GM21786 (cell line): ENCODE measurements around the gene STAM.
"Not testable (repeated sequence)": the region's sequence is repeated elsewhere in the genome, so short reads cannot be mapped to it uniquely, and the experiment has no call there.

Experiments used
- ATAC-seq: cut with Tn5 transposase; IDR thresholded peaks from one replicate; pipeline ENCODE4 v1.9.1; 2021; ENCODE audit not compliant: unreplicated experiment

The STAM gene

GRCh38 chr10:17643755-17644484 lies at the start of gene STAM:
TSS of gene STAM (plus strand) at chr10:17644151. CDS start at chr10:17644340, 189 bp downstream.
- peak; percentile 86 for ATAC-seq

- no peak for ATAC-seq
Observed at GRCh38 chr10:17597386-17597785, 46.6 kb upstream of the STAM start.

DNA sequence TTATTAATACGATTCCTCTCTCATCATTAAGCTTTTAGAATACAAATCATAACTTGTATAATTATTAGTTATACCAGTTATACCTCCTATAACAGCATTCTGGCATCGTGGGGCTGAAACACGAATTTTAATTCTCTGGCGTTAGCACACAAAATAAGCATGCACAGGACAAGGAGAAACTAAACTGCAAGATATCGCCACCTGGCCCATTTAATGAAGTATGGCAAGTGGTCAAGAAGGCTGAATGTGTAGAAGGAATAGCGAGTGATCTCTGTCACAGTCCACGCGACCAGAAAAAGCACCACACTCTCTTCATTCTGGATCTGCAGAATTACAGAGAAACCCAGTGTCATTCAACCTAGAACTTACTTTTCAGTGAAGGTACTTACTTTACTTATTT lies 44.9 kb upstream of the STAM start:
- peak; percentile 53 for ATAC-seq

DNA sequence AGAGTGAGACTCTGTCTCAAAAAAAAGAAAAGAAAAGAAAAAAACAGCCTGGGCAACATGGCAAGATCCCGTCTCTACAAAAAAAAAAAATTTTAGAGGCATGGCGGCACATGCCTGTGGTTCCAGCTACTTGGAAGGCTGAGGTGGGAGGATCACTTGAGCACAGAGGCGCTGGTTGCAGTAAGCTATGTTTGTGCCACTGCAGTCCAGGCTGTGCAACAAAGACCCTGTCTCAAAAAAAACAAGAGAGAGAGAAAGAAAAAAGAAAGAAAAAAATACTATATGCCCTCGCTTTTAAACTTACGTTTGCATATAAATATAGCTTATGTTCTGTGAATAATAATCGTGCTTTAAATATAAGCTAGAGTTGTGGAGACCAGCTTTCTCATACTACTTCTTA lies 38.0 kb upstream of the STAM start:
- no peak for ATAC-seq

DNA sequence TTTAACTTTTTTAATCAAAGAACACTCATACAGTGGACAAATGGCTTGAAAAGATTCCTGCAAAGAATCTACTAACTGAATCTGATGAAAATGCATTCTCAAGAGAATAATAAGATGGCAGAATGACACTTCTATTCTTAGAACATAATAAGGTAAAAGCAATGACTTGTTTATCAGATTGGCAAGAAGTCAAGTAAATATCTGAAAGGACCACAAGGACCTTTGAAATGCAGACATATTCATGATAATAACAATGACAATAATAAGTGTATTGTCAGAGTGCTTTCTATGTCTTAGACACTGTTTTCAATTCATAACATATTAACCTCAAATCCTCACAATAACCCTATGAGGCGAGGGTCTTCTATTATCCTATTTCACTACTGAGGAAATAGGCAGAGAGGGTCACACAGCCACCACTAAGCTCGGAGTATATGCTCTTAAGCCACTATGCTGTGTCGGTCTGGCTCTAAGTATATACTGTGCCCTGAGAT lies 37.4 kb upstream of the STAM start:
- ATAC-seq: no peak

- ATAC-seq: no peak
Observed at GRCh38 chr10:17607060-17607459, 36.9 kb upstream of the STAM start.

DNA sequence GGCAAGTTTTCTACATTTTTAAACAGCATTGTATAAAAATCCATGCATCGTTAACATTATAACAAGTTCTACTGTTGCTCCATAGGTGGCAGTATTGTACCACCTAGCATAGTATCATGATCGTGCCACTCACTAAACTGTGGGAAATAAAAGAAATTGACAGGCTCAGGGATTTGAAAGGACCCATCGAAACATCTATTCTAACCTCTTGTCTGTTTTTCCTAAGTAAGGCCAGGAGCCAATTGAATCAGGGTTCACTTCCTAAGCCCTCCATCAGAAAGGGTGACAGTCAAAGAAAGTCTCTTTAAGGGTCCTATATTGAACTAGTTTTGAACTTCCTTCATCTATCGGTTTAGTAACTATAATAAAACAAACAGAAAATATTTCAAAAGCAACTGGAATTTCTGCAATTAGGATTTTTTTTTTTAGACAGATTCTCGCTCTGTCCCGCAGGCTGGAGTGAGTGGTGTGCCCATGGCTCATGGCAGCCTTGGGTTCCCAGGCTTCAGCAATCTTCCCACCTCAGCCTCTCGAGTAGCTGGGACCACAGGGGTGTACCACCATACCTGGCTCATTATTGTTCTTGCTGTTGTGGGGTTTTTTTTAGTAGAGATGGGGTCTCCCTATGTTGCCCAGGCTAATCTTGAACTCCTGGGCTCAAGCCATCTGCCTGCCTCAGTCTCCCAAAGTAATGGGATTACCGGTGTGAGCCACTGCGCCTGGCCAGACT lies 36.2 kb upstream of the STAM start:
- peak; percentile 67 for ATAC-seq

DNA sequence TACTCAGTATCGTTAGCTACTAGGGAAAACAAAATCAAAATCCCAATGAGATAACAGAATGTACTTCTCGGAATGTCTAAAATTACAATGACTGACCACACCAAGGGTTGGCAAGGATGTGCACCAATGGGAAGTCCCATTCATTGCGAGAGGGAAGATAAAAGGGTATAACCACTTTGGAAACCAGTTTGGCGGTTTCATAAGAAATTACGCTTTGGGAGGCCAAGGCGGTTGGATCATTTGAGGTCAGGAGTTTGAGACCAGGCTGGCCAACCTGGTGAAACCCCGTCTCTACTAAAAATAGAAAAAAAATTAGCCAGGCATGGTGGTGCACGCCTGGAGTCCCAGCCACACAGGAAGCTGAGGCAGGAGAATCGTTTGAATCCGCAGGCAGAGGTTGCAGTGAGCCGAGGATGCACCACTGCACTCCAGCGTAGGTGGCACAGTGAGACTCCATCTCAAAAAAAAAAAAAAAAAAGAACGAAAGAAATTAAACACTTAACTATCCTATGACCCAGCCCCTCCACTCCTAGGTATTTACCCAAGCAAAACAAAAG lies 34.4 kb upstream of the STAM start:
- no peak for ATAC-seq

- ATAC-seq: peak; percentile 47
Observed at GRCh38 chr10:17616403-17617030, 27.4 kb upstream of the STAM start.

DNA sequence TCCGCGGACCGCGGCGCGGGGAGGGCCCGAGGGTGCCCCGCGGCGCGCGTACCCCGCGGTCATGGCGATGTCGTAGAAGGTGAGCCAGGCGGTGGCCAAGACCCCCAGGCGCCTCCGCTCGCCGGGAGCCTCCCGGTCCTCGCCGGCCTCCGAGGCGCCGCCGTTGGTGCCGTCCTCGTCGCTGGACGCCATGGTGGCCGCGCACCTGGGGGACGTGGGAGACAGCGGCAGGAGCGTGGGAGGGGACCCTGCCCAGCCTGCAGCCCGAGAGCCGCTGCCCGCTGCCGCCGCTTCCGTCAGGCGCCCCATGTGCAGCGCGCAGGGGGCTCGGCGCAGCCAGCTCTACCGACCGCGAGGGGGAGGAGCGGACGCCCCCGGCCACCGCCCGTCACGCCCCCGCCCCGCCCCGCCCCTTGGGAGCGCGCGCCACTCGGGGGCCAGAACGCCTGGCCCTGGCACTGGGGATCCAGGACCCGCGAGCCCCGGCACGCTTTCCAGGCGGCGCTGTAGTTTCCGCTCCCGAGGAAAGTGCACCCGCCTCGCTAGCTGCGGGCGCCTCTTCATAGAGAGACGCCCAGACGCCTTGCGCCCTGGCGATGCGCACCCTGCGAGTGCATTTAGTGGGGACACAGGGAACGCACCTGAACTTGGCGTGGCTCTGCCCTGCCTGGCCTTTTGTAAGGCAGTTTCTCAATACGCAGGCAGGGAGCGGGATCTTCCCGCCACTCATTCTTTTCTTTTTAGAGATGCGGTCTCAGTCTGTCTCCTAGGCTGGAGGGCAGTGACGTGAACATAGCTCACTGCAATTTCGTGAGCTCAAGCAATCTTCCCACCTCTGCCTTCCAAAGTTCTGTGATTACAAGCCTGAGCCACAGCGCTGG lies 26.7 kb upstream of the STAM start, which contains the start of gene HACD1:
Gene HACD1, minus strand, starts transcription at position 344 of the 881 bp plus-strand sequence. Its CDS starts 35 bp downstream, at position 309.
- peak; percentile 55 for ATAC-seq

DNA sequence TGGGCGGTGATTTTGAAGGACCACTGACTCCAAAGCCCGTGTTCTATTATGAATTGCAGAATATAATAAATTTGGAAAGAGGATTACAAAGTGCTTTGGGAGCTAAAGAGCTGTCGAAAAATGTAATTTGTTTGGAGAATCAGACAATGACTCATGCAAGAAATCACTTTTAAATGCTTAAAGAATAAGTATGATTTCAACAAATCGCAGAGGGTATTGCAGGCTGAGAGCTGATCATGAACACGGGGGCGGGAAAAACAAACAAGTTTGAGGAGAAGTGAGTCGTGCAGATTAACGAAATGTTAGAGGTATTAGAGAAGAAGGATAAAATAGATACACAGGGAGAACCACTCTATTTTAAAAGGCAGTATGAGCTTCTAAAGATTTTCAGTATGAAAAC lies 21.9 kb upstream of the STAM start:
- no peak for ATAC-seq

- ATAC-seq: no peak
Observed at GRCh38 chr10:17624996-17625395, 19.0 kb upstream of the STAM start.

DNA sequence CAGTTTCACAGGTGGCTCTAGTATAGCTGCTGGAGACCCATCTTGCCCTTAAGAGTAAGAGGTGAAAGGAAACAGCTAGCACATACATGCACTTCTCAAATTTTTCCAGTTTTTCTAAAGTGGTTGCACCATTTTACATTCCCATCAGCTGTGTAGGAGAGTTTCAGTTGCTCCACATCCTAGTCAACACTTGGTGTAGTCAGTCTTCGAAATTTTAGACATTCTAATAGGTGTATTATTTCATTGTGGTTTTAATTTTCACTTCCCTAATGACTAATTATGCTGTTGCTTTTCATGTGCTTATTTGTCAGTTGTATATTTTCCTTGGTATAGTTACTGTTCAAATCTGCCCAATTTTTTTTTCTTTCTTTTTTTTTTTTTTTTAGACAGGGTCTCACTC lies 17.3 kb upstream of the STAM start:
- no peak for ATAC-seq

- not testable (repeated sequence) for ATAC-seq
Observed at GRCh38 chr10:17632590-17632989, 11.4 kb upstream of the STAM start.

GRCh38 chr10:17633353-17633752 lies 10.6 kb upstream of the STAM start:
- no peak for ATAC-seq

- no peak for ATAC-seq
Observed at GRCh38 chr10:17637869-17638268, 6.1 kb upstream of the STAM start.

- ATAC-seq: no peak
Observed at GRCh38 chr10:17640331-17640816, 3.6 kb upstream of the STAM start.

DNA sequence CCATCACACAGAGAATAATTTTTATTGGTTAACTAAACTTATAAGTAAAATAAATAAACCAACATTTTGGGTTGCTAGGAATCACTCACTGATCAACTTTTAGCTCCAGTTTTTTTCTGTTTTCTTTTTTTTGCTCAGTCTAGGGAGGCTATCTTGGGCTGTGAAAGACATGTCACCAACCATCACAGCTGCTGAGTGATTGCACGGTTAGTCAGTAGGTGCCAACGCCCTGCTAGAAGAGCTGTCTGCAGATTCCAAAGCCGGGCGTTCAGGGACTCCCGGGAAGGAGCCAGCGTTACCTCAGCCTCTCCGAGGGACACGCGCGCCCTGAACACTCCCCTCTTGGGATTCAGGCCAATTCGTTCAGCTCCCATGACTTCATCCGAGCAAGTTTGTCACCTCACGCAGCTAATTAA lies 604 bp upstream of the STAM start:
- ATAC-seq: peak; percentile 13

DNA sequence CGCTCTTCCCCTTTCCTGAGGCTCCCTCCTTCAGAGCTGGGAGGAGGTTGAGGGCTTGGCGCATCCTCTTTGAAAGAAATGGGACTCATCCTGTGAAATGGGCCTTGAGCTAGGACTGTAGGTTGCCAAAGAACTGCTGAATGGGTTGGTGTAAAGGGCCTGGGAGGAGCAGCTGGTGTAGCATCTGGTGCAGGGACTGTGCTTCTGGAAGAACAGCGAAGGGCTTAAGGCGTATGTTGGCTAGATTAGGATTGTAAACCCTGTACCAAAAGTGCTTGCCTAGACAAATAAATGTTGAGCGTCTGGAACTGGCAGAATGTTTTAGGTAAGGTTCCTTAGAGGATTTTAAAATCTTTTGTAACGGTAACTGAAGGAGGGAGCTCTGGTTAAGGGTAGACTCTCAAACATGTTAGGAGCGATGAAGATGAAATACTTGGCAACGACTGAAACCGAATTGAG lies 563 bp downstream of the STAM start:
- peak; percentile 38 for ATAC-seq
